Liver (tissue), 3 donors: ENCODE data around the gene ARL17B.
A peak's percentile ranks its signal among the peaks of the same experiment; 100 is the strongest.
"Not testable (repeated sequence)": the region's sequence is repeated elsewhere in the genome, so short reads cannot be mapped to it uniquely, and the experiment has no call there.

Experiments used
- FOXA2 ChIP-seq: IDR thresholded peaks from 2 replicates; pipeline ENCODE4 v1.6.1; 2016; ENCODE audit warnings: antibody characterized with exemption
- GABPA ChIP-seq, 2 donors: IDR thresholded peaks in 1 of 2; conservative IDR thresholded peaks in 1 of 2; 2 replicates each; pipeline ENCODE4 v1.6.1; 2016; ENCODE audit warnings: antibody characterized with exemption in 2 of 2, mild to moderate bottlenecking in 1 of 2, moderate library complexity in 1 of 2
- HNF4G ChIP-seq: IDR thresholded peaks from 2 replicates; pipeline ENCODE4 v1.6.1; 2016; ENCODE audit warnings: antibody characterized with exemption
- JUND ChIP-seq, 2 donors: IDR thresholded peaks; 2 replicates each; pipeline ENCODE4 v1.6.1; 2016; ENCODE audit warnings: antibody characterized with exemption in 2 of 2
- RAD21 ChIP-seq, 2 donors: IDR thresholded peaks; 2 replicates each; pipeline ENCODE4 v1.6.1; 2016; ENCODE audit warnings: antibody characterized with exemption in 2 of 2, mild to moderate bottlenecking in 2 of 2
- SP1 ChIP-seq: IDR thresholded peaks from 2 replicates; pipeline ENCODE4 v1.6.1; 2018; ENCODE audit warnings: antibody characterized with exemption, mild to moderate bottlenecking
- TAF1 ChIP-seq: conservative IDR thresholded peaks from 2 replicates; pipeline ENCODE4 v1.6.1; 2016; ENCODE audit warnings: antibody characterized with exemption, mild to moderate bottlenecking
- YY1 ChIP-seq: IDR thresholded peaks from 2 replicates; pipeline ENCODE4 v1.6.1; 2016; ENCODE audit warnings: antibody characterized with exemption, mild to moderate bottlenecking
- TF ChIP-seq, protein P1 (sequence below): fragments of 150-350 bp; IDR thresholded peaks from 2 replicates; pipeline ENCODE4 v1.5.1; 2017; ENCODE audit warnings: improper control_type of control experiment, low read depth, low read length; ENCODE audit not compliant: missing input control
- TF ChIP-seq, protein P2 (sequence below): IDR thresholded peaks from 2 replicates; pipeline ENCODE4 v1.6.1; 2016; ENCODE audit warnings: antibody characterized with exemption
- TF ChIP-seq, protein P3 (sequence below): IDR thresholded peaks from 2 replicates; pipeline ENCODE4 v1.6.1; 2016; ENCODE audit warnings: antibody characterized with exemption
- TF ChIP-seq, protein P4 (sequence below): IDR thresholded peaks from 2 replicates; pipeline ENCODE4 v1.6.1; 2016; ENCODE audit warnings: antibody characterized with exemption
- TF ChIP-seq, protein P5 (sequence below): IDR thresholded peaks from 2 replicates; pipeline ENCODE4 v1.6.1; 2016; ENCODE audit warnings: antibody characterized with exemption, mild to moderate bottlenecking
- donor health status: healthy.
- donor health status: healthy.

DNA sequence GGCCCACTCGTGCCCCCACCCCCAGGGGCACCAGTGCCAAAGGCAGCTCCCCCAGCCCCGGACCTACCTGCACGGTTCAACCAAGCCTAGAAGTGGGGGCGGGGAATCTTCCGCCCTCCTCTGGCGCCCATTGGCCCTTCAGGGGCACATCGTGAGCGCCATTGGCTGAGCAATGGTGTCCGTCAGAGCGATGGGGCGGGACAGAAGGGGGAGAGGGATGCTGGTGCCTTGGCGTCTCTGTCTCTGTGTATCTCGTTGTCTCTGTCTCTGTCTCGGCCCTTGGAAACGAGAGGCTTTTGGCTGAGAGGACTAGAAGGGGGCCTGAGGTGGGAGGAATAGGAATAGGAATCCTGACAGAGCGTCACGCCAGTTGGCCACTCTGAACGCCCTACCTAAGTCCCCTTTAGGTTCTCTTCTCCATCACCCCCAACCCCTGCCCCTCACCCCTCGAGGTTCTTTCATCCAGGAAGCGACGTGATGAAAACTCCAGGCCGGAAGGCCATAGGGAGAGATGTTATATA is 136.2 kb downstream of the ARL17B start:
- TF ChIP-seq, protein P1, sequence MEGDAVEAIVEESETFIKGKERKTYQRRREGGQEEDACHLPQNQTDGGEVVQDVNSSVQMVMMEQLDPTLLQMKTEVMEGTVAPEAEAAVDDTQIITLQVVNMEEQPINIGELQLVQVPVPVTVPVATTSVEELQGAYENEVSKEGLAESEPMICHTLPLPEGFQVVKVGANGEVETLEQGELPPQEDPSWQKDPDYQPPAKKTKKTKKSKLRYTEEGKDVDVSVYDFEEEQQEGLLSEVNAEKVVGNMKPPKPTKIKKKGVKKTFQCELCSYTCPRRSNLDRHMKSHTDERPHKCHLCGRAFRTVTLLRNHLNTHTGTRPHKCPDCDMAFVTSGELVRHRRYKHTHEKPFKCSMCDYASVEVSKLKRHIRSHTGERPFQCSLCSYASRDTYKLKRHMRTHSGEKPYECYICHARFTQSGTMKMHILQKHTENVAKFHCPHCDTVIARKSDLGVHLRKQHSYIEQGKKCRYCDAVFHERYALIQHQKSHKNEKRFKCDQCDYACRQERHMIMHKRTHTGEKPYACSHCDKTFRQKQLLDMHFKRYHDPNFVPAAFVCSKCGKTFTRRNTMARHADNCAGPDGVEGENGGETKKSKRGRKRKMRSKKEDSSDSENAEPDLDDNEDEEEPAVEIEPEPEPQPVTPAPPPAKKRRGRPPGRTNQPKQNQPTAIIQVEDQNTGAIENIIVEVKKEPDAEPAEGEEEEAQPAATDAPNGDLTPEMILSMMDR, result not testable (repeated sequence)
- TF ChIP-seq GABPA (IDR thresholded peaks at IDR 0.05 in 1 of 2, conservative IDR thresholded peaks at IDR 0.05 in 1 of 2); RAD21 (IDR thresholded peaks at IDR 0.05); TAF1; YY1; JUND (IDR thresholded peaks at IDR 0.05); FOXA2; HNF4G: not testable (repeated sequence)
- TF ChIP-seq, protein P2, sequence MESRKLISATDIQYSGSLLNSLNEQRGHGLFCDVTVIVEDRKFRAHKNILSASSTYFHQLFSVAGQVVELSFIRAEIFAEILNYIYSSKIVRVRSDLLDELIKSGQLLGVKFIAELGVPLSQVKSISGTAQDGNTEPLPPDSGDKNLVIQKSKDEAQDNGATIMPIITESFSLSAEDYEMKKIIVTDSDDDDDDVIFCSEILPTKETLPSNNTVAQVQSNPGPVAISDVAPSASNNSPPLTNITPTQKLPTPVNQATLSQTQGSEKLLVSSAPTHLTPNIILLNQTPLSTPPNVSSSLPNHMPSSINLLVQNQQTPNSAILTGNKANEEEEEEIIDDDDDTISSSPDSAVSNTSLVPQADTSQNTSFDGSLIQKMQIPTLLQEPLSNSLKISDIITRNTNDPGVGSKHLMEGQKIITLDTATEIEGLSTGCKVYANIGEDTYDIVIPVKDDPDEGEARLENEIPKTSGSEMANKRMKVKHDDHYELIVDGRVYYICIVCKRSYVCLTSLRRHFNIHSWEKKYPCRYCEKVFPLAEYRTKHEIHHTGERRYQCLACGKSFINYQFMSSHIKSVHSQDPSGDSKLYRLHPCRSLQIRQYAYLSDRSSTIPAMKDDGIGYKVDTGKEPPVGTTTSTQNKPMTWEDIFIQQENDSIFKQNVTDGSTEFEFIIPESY, result not testable (repeated sequence)
- TF ChIP-seq, protein P3, sequence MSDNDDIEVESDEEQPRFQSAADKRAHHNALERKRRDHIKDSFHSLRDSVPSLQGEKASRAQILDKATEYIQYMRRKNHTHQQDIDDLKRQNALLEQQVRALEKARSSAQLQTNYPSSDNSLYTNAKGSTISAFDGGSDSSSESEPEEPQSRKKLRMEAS, result not testable (repeated sequence)
- TF ChIP-seq SP1, result peak; percentile 62
- TF ChIP-seq, protein P4, sequence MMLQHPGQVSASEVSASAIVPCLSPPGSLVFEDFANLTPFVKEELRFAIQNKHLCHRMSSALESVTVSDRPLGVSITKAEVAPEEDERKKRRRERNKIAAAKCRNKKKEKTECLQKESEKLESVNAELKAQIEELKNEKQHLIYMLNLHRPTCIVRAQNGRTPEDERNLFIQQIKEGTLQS, result not testable (repeated sequence)
- TF ChIP-seq, protein P5, sequence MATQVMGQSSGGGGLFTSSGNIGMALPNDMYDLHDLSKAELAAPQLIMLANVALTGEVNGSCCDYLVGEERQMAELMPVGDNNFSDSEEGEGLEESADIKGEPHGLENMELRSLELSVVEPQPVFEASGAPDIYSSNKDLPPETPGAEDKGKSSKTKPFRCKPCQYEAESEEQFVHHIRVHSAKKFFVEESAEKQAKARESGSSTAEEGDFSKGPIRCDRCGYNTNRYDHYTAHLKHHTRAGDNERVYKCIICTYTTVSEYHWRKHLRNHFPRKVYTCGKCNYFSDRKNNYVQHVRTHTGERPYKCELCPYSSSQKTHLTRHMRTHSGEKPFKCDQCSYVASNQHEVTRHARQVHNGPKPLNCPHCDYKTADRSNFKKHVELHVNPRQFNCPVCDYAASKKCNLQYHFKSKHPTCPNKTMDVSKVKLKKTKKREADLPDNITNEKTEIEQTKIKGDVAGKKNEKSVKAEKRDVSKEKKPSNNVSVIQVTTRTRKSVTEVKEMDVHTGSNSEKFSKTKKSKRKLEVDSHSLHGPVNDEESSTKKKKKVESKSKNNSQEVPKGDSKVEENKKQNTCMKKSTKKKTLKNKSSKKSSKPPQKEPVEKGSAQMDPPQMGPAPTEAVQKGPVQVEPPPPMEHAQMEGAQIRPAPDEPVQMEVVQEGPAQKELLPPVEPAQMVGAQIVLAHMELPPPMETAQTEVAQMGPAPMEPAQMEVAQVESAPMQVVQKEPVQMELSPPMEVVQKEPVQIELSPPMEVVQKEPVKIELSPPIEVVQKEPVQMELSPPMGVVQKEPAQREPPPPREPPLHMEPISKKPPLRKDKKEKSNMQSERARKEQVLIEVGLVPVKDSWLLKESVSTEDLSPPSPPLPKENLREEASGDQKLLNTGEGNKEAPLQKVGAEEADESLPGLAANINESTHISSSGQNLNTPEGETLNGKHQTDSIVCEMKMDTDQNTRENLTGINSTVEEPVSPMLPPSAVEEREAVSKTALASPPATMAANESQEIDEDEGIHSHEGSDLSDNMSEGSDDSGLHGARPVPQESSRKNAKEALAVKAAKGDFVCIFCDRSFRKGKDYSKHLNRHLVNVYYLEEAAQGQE, result not testable (repeated sequence)
